ENCODE results near the gene TAS2R7.

- TF ChIP-seq ARNT (IDR thresholded peaks at IDR 0.05) = no peak
- TF ChIP-seq SUZ12 (IDR thresholded peaks at IDR 0.05) = no peak
- TF ChIP-seq TARDBP (IDR thresholded peaks at IDR 0.05) = no peak
Measured at GRCh38 chr12:10847744-10848143, 45.3 kb upstream of the TAS2R7 start.
